SW 1271 (cell line): ENCODE data around the gene PIGV.
A peak's percentile ranks its signal among the peaks of the same experiment; 100 is the strongest.

Experiments
- DNase-seq, 2 experiments: peaks; one replicate each; lab custom pipeline; 2025; lab: John Stamatoyannopoulos, UW

The PIGV gene

DNA sequence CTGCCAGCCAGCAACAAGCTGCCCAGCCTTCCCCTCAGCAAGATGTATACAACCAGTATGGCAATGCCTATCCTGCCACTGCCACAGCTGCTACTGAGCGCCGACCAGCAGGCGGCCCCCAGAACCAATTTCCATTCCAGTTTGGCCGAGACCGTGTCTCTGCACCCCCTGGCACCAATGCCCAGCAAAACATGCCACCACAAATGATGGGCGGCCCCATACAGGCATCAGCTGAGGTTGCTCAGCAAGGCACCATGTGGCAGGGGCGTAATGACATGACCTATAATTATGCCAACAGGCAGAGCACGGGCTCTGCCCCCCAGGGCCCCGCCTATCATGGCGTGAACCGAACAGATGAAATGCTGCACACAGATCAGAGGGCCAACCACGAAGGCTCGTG lies 13.3 kb upstream of the PIGV start:
- no peak for DNase-seq

DNA sequence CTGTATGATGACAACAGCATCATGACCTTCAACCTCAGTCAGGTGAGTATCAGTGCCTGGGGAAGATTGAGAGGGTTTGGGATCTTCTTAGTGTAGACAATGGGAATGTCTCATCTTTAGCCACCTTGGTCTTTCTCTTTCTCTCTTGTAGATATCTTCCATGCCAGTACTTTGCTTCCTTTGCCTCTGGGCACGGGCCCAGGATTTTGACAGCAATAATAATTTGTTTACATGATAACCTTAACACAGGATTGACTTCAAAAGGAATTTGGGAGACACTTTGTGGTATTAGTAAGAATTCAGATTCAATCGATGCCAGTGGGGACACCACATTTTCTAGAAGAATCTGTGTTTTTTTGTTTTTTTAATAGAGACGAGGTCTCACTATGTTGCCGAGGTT lies 12.1 kb upstream of the PIGV start:
- DNase-seq: no peak

DNA sequence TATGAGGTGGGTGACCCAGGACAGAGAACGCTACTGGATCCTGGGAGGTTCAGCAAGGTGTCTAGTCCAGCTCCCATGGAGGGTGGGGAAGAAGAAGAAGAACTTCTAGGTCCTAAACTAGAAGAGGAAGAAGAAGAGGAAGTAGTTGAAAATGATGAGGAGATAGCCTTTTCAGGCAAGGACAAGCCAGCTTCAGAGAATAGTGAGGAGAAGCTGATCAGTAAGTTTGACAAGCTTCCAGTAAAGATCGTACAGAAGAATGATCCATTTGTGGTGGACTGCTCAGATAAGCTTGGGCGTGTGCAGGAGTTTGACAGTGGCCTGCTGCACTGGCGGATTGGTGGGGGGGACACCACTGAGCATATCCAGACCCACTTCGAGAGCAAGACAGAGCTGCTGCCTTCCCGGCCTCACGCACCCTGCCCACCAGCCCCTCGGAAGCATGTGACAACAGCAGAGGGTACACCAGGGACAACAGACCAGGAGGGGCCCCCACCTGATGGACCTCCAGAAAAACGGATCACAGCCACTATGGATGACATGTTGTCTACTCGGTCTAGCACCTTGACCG lies 8.6 kb upstream of the PIGV start:
- no peak for DNase-seq

DNA sequence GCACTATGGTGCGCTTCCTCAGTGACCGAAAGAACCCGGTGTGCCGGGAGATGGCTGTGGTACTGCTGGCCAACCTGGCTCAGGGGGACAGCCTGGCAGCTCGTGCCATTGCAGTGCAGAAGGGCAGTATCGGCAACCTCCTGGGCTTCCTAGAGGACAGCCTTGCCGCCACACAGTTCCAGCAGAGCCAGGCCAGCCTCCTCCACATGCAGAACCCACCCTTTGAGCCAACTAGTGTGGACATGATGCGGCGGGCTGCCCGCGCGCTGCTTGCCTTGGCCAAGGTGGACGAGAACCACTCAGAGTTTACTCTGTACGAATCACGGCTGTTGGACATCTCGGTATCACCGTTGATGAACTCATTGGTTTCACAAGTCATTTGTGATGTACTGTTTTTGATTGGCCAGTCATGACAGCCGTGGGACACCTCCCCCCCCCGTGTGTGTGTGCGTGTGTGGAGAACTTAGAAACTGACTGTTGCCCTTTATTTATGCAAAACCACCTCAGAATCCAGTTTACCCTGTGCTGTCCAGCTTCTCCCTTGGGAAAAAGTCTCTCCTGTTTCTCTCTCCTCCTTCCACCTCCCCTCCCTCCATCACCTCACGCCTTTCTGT lies 7.3 kb upstream of the PIGV start:
- no peak for DNase-seq

DNA sequence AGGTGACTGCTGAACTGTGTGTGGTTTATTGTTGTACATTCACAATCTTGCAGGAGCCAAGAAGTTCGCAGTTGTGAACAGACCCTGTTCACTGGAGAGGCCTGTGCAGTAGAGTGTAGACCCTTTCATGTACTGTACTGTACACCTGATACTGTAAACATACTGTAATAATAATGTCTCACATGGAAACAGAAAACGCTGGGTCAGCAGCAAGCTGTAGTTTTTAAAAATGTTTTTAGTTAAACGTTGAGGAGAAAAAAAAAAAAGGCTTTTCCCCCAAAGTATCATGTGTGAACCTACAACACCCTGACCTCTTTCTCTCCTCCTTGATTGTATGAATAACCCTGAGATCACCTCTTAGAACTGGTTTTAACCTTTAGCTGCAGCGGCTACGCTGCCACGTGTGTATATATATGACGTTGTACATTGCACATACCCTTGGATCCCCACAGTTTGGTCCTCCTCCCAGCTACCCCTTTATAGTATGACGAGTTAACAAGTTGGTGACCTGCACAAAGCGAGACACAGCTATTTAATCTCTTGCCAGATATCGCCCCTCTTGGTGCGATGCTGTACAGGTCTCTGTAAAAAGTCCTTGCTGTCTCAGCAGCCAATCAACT lies 6.4 kb upstream of the PIGV start:
- DNase-seq: no peak

DNA sequence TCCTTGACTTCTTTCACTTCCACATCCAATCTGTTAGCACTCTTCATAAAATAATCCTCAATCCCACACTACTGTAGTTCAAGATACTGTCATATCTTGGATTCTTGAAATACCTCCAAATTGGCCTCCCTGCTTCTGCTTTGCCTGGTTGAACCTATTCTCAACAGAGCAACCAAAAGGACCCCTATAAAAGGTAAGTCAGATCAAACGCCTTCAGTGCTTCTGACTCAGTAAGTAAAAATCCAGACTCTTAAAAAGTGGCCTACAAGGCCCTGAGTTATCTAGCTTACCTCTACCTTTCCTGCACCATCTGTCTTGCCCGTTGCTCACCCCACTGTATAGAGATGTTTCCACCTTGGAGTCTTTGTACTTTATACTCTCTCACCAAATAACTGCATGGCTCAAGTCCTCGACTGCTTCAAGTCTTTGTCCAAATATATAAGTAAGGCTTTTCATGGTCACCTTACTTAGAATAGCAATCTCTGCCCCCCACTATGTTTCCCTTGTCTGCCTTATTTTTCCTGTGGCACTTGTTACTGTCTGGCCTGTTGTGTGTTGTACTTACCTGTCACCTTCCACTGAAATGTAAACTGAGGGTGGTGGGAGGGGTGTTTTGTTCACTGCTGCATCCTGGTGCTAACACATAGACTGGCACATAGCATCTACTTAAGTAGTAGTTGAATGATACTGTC lies 5.1 kb upstream of the PIGV start:
- DNase-seq: no peak

DNA sequence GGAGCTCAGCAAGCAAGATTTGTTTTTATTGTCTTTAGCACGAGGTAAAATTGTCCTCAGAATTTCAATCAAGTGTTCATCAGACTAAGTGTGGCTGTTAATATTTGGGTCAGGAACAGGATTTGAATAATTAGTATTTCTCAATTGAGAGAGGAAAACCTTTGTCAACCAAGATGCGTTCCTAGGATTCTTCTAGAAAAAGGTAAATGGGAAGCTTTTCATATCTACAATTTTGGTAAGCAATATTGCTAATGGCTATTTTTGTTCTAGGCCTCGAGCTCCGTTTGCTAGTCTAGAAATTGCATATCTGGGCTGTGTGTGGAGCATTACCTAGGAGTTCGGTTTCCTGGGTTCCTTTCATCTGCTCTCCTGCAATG lies 4.1 kb upstream of the PIGV start:
- no peak for DNase-seq

DNA sequence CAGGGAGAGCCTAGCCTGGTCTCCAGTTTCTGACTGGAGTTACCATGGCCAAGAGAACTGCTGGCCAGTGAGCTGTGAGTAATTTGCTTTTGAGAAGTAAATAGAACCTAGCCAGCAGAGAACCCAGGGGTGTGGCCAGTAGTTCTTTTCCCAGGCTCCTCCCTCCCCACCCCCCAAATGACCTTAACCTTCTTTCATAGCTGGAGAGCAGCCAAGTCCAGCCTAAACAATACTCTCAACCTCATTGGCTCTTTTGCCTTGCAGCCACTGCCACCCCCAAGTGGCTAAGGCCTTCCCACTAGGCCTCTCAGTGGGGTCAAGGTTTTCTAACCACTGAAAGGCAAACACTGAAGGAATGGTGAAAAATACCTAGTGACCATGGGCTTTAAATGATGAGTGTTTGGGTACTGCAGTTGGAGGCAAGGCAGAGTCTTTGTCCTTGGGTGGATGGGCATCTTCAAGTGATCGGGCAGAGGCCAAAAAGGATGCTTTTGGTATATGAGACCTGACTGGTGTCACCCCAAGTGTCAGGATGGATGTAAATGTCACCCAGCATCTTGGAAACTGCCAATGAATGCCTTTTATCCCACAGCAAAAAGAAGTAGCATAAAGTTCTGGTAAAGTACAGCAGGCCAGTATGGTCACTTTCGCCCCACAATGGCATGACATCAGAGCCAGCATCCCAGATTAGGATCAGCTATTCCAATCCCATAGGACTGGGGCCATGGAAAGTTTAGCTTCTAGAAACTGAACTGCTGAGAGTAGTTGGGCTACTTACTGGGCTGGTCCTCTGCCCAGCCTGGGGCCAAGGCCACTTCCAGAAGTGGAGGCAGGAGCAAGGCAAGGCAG lies 3.5 kb upstream of the PIGV start:
- no peak for DNase-seq

DNA sequence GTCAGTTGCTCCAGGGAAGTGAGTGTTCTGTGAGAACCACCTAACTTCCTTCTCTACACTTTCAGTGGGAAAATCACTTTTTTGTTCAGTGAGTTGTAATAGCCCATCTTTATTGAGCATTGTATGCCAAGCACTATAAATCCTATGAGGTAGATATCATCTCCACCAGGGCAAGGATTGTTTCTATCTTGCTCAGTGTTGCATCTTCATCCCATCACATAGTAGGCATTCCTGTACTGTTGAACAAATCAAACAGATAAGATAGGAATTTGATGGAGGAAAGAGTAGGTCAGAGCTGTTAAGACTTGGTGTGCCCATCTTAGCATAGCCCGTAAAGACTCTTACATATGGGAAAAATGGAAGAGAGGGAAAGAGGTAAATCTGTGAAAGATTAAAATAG lies 2.9 kb upstream of the PIGV start:
- DNase-seq: no peak

DNA sequence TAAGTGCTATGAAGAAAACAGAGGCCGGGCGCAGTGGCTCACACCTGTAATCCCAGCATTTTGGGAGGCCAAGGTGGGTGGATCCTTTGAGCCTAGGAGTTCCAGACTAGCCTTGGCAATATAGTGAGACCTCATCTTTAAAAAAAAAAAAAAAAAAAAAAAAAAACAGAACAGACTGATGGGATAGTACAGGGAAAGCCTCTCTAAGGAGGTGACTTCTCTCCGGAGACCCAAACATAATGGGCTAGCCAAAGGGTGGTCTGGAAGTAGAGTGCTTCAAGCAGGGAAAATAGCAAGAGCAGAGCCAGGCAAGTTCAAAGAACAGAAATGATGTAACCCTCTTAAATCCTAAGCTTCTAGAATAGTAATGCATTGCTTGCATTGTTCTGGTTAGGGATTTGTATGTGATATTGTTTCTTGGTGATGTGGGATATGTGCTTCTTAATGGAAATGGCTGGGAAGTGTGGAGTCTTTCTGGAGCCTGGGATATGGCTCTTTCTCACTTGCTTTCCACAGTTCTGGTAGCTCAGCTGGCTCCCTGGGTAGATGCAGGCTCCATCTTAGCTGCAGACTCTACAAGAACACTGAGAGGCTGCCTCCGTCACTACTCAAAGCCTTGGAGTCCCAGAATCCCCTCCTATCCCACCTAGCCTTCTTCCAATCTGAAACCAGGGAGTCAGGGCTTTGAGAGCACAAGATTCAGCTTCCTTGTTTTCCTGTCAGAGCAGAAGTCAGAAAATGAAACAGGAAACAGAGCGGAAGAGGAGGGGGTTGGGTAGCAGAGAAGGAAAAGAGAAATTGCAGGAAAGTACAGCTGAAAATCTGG lies 1.9 kb upstream of the PIGV start:
- DNase-seq: peak in 1 of 2 experiments; percentile 15

DNA sequence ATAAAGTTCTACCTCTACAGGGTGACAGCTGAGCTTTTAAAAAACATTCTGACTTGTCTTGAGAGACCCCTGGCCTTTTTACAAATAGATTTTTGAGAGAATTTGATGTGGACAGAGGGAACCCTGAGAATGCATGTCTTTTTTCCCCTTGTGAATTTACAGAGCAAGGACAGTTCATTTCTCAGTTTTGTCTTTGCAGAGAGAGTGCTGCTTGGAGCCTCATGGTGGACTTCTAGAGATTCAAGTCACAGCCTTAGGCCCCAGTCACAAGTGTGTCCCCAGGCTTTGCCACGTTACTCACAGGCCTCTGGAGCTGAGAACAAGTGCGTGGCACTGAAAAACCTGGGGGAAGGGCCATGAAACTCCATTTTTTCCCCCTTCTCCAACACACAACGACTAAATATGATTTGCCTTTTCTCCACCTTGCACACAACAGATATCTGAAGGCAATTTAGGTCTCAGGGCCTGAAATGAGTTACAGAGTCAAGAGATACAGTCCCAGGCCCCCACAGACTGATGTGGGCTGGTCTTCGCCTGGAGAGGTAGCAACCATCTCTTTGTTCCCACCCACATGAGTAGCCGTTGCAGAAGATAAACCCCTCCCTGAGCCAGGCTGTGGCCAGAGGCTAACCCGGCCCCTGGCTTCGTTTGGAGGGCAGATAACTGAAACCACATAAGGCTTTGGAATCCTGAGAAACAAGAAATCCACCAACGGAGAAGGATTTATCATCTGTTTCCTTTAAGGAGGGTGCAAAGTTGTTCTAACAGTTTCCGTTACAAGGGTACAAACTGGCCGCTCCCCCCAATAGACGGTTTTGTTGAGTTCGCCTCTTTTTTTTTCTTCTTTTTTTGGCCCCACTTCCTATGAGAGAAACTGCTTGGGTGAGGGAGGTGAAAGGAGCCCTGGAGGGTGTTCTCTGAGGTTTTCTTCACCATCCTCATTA lies 1.0 kb upstream of the PIGV start:
- peak; percentile 36 to 70 for DNase-seq

DNA sequence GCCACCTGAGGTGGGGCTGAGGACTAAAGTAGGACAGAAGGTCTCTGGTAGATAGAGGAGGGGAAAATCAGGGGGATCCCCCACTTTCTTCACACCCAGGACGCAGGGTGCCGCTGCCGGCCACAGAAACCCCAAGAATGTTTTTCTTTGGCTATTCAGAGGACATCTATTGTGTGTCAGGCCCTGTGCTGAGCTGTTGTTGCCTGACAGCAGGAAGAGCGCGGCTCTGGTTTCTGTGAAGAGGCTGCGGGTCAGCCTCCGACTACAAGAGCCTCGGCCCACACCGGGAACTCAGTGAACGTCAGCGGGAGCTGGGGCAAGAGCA lies 407 bp upstream of the PIGV start:
- no peak for DNase-seq

DNA sequence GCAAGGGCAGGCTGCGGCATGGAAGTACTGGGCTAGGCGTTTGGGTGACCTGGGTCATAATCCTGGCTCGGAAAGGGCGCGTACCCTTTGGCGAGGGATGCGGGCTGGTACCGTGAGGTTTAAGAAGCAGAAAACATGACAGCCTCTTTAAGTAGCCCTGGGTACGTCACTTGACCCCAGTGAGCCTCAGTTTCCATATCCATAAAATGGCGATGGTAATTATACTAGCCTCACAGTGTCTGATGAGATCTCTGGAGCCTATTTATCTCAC lies 700 bp downstream of the PIGV start:
- DNase-seq: peak in 1 of 2 experiments; percentile 54

DNA sequence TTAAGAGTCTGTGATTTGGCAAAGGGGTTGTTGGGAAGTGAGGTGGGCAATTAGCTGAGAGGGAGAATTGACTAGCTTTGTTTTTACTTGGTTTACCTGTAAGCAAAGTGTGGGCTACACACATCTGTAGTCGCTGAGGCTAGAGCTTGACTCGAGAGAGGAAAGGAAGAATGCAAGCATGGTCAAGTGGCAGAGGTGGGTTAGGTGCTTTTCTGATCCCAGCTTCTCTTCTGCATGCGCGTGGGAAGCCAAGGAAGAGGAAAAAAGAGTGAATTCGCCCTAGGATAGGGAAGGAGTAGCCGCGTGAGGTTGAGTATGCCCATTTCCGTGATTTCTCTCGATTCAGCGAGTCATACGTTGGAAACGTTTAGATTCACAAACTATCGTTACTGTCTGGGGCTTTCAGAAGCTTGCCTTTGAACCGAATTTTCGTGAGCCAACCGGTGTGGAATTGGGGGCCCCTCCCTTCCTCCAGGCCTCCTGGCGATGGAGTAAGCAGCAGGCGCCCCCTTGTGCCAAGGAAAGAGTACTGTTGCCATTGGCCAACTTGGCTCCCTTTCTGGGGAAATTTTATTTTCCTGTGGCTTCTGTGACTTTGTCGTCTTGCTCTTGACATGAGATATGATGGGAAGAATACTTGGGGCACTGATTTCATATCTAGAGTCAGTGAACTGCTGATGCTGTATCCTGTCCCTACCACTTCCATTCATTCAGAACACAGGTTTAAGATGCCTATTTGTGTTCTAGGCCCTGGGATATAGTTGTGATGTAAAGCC lies 1.3 kb downstream of the PIGV start:
- DNase-seq: peak; percentile 55 to 75

DNA sequence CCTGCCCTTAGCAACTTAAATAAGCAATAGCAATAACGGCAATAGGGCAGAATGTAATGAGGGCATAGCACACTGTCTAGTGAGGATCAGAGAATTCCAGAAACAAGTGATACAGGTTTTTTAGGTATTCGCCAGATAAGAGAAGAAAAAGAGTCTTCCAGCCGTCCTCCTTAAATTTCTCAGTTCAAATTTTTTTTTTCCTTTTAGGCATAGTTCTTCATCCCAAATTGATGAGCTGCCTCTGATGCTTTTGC lies 1.8 kb downstream of the PIGV start:
- no peak for DNase-seq

DNA sequence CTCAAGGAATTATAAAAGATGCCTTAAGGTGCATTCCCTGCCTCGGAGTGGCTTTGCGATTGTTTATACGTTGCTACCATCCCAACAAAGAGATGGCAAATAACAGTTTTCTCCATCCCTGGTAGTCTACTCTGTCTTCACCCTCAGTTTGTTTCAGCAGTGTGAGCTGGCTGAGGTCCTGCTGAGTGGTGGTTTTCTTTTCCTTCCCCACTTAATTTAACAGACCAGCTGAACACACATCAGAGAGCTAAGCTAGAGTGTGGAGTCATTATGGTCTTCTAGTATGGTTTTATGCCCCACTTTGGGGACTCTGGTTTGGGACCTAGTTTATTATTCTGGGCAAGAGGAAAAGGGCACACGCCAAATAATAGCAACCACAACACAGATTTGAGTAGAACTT lies 2.2 kb downstream of the PIGV start:
- DNase-seq: no peak

DNA sequence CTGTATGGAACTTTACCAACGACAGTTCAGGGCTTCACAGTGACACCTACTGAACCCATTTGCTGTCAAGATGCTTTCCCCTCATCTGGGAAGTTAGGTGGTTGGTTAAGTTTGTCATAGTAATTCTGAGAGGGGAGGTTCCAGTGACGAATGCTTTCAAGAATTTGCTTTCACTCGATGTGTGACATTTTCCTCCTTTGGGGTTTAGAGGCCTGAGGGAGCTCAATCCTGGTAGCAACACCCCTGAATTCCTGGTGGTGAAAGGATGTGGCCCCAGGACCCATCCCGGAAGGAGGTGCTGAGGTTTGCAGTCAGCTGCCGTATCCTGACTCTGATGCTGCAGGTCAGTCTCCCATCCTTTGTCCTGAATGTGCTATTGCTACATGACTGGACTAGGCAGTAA lies 2.8 kb downstream of the PIGV start:
- no peak for DNase-seq

DNA sequence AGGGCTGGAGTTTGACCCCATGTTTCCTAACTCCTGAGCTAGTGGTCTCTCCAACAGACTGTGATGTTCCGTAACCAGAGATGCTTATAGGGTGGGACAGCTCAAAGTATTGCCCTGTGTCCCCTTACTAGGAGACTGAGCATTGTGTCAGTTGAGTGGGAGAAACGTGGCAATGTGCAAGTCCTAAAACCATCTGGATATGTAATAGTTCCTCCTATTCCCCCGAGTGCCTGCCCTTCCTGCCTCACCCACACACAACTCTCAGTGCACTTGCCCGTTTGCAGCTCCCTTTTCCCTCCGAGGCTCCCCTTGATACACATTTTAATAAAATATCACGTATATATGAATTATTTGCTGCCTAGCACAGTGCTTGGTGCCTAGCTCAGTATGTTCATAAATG lies 3.4 kb downstream of the PIGV start:
- DNase-seq: no peak

DNA sequence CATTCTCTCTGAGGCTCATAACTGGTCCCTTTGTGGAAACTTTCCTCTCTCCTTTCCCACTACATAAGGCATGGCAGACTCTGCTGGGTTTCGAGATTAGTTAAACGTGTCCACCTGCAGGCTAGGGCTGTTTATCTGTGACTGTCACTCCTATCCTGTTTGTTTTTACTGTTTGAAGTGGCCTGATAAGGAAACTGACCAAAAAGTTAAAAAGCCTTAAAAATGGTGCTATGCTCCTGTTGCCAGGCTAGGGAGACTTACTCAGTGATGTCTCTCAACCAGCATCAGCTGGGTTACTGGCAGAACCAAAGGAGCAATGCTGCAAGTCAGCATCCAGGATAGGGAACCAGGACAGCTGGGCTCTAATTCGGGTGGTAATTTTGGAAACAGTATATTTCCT lies 3.9 kb downstream of the PIGV start:
- DNase-seq: no peak

DNA sequence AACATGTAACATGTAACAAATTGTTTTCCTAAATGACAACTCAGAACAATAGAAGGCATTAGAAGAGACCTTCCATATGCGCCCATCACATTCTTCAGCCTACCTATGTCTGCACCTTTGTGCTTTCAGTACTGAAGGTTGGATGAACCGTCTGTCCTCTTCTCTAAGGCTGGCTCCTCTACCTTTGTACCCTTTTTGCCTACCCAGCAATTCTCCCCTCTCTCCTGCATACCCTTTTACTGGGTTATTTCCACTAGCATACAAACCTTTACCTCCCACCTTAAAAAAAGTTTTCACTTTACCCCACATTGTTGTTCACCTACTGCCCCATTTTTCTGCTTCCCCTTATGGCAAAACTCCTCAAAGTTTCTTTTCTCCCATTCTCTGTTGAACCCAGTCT lies 5.2 kb downstream of the PIGV start:
- DNase-seq: no peak
